Measurements from ENCODE around the gene CTNNB1. TPM values are rescaled to one million over a fixed set of nuclear protein-coding genes. Genes with fewer than 3 reads are reported as not detected.

Gene CTNNB1
- total RNA-seq, 1 experiment from 2014 or later: 186 TPM

DNA sequence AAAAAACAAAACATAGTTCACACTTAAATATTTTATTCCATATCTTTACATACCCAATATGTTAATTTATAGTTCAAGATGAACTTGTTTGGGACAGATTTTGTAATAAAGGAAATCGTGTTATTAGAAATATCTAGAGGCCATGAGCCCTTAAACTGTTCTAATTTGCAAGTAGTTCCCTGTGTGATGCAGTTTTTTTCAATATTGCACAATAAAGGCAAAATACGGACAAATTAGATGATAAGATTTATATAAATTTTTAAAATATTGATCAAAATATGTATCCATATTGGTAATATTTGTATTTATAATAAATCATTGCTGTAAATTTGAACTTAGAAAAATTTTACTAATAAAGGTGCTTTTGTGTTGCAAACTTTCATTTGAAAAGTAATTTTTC is 23.8 kb downstream of the CTNNB1 start:
- Histone ChIP-seq H3K4me1 (ENCODE audit: control insufficient read depth, insufficient read depth, low read length) (no peaks in the 10 kb centered on the region), H3K27me3 (ENCODE audit: control insufficient read depth, insufficient read depth, low read length) (no peaks in the 10 kb centered on the region), H3K9me3 (ENCODE audit: control insufficient read depth, insufficient read depth, low read depth, low read length) (no peaks in the 10 kb centered on the region), H3K27ac (ENCODE audit: low read length) (no peak overlapping the region), H3K4me3 (ENCODE audit: low read depth in 2 of 2, low read length in 2 of 2) (no peak overlapping the region), H3K36me3 (ENCODE audit: control insufficient read depth, insufficient read depth, low read length) (peaks cover 20% of the 10 kb centered on the region)
- in situ Hi-C loops (cut with HindIII; ENCODE audit: low pct_unique_long_range_greater_than_20kb, low sequenced_read_pairs): no loop called here
- TF ChIP-seq SIN3A (IDR thresholded peaks at IDR 0.05; ENCODE audit: borderline replicate concordance, insufficient read depth, low read depth, low read length): no peak
- TF ChIP-seq, protein P1, sequence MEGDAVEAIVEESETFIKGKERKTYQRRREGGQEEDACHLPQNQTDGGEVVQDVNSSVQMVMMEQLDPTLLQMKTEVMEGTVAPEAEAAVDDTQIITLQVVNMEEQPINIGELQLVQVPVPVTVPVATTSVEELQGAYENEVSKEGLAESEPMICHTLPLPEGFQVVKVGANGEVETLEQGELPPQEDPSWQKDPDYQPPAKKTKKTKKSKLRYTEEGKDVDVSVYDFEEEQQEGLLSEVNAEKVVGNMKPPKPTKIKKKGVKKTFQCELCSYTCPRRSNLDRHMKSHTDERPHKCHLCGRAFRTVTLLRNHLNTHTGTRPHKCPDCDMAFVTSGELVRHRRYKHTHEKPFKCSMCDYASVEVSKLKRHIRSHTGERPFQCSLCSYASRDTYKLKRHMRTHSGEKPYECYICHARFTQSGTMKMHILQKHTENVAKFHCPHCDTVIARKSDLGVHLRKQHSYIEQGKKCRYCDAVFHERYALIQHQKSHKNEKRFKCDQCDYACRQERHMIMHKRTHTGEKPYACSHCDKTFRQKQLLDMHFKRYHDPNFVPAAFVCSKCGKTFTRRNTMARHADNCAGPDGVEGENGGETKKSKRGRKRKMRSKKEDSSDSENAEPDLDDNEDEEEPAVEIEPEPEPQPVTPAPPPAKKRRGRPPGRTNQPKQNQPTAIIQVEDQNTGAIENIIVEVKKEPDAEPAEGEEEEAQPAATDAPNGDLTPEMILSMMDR (IDR thresholded peaks at IDR 0.05): no peak
- TF ChIP-seq, protein P2, sequence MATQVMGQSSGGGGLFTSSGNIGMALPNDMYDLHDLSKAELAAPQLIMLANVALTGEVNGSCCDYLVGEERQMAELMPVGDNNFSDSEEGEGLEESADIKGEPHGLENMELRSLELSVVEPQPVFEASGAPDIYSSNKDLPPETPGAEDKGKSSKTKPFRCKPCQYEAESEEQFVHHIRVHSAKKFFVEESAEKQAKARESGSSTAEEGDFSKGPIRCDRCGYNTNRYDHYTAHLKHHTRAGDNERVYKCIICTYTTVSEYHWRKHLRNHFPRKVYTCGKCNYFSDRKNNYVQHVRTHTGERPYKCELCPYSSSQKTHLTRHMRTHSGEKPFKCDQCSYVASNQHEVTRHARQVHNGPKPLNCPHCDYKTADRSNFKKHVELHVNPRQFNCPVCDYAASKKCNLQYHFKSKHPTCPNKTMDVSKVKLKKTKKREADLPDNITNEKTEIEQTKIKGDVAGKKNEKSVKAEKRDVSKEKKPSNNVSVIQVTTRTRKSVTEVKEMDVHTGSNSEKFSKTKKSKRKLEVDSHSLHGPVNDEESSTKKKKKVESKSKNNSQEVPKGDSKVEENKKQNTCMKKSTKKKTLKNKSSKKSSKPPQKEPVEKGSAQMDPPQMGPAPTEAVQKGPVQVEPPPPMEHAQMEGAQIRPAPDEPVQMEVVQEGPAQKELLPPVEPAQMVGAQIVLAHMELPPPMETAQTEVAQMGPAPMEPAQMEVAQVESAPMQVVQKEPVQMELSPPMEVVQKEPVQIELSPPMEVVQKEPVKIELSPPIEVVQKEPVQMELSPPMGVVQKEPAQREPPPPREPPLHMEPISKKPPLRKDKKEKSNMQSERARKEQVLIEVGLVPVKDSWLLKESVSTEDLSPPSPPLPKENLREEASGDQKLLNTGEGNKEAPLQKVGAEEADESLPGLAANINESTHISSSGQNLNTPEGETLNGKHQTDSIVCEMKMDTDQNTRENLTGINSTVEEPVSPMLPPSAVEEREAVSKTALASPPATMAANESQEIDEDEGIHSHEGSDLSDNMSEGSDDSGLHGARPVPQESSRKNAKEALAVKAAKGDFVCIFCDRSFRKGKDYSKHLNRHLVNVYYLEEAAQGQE (IDR thresholded peaks at IDR 0.05; ENCODE audit: insufficient read depth in 1 of 2, low read depth in 2 of 2, low read length in 1 of 2): no peak
- TF ChIP-seq POLR2AphosphoS5 (IDR thresholded peaks at IDR 0.05; ENCODE audit: low read depth, low read length): no peak
- TF ChIP-seq TCF7L2 (IDR thresholded peaks at IDR 0.05; ENCODE audit: low read depth, low read length): no peak
- no peak for ATAC-seq
- intact Hi-C loops (cut with micrococcal nuclease; ENCODE audit: unreplicated experiment): no loop called here
- CTCF ChIA-PET: no interaction called here
- DNase-seq (ENCODE audit: low read depth, low spot score): no peak
- POLR2A ChIA-PET: no interaction called here
- no TSS peak for BruUV-seq (replicated peaks)

DNA sequence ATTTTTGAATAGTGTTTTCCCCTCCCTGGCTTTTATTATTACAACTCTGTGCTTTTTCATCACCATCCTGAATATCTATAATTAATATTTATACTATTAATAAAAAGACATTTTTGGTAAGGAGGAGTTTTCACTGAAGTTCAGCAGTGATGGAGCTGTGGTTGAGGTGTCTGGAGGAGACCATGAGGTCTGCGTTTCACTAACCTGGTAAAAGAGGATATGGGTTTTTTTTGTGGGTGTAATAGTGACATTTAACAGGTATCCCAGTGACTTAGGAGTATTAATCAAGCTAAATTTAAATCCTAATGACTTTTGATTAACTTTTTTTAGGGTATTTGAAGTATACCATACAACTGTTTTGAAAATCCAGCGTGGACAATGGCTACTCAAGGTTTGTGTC is 24.4 kb downstream of the CTNNB1 start:
- ChIA-PET POLR2A (no interaction called here), CTCF (interaction anchor here (0.6 kb wide), 1 partner anchor 10 kb away, joined by 3 read pairs; no protein-coding TSS in a partner anchor)
- in situ Hi-C loops (cut with HindIII; ENCODE audit: low pct_unique_long_range_greater_than_20kb, low sequenced_read_pairs) (no loop called here), intact Hi-C loops (cut with micrococcal nuclease; ENCODE audit: unreplicated experiment) (no loop called here)
- ATAC-seq: no peak
- Histone ChIP-seq H3K27ac (ENCODE audit: low read length) (no peak overlapping the region), H3K4me3 (ENCODE audit: low read depth in 2 of 2, low read length in 2 of 2) (no peak overlapping the region), H3K4me1 (ENCODE audit: control insufficient read depth, insufficient read depth, low read length) (no peaks in the 10 kb centered on the region), H3K36me3 (ENCODE audit: control insufficient read depth, insufficient read depth, low read length) (peaks cover 20% of the 10 kb centered on the region), H3K27me3 (ENCODE audit: control insufficient read depth, insufficient read depth, low read length) (no peaks in the 10 kb centered on the region), H3K9me3 (ENCODE audit: control insufficient read depth, insufficient read depth, low read depth, low read length) (no peaks in the 10 kb centered on the region)
- DNase-seq (ENCODE audit: low read depth, low spot score): no peak
- TF ChIP-seq, protein P2 (IDR thresholded peaks at IDR 0.05; ENCODE audit: insufficient read depth in 1 of 2, low read depth in 2 of 2, low read length in 1 of 2): no peak
- TF ChIP-seq TCF7L2 (IDR thresholded peaks at IDR 0.05; ENCODE audit: low read depth, low read length) (no peak), POLR2AphosphoS5 (IDR thresholded peaks at IDR 0.05; ENCODE audit: low read depth, low read length) (no peak), SIN3A (IDR thresholded peaks at IDR 0.05; ENCODE audit: borderline replicate concordance, insufficient read depth, low read depth, low read length) (no peak)
- TF ChIP-seq, protein P1 (IDR thresholded peaks at IDR 0.05): no peak
- no TSS peak for BruUV-seq (replicated peaks)
